ENCODE data around the gene RER1. TPM values are rescaled to one million over a fixed set of nuclear protein-coding genes. Genes with fewer than 3 reads are reported as not detected.

Gene RER1
- total RNA-seq, 1 experiment from 2014 or later, result 141 TPM

- BruUV-seq (replicated peaks), result no TSS peak
- Mint-ChIP-seq H3K27ac (ENCODE audit: unreplicated experiment) (no peak overlapping the region), H3K4me1 (ENCODE audit: low read depth, unreplicated experiment) (no peaks in the 10 kb centered on the region), H3K27me3 (ENCODE audit: insufficient read depth, unreplicated experiment) (peaks cover 2% of the 10 kb centered on the region), H3K9me3 (ENCODE audit: unreplicated experiment) (no peaks in the 10 kb centered on the region), H3K36me3 (ENCODE audit: insufficient read depth, unreplicated experiment) (no peaks in the 10 kb centered on the region), H3K4me3 (ENCODE audit: unreplicated experiment) (no peak overlapping the region)
- Histone ChIP-seq H3K4me1 (no peaks in the 10 kb centered on the region), H3K9me3 (no peaks in the 10 kb centered on the region), H3K36me3 (ENCODE audit: control insufficient read depth, insufficient read depth, low read length) (no peaks in the 10 kb centered on the region), H3K27me3 (replicated peaks; ENCODE audit: control insufficient read depth, insufficient read depth, low read length) (no peaks in the 10 kb centered on the region), H3K4me3 (ENCODE audit: low read depth, low read length) (no peak overlapping the region)
- no peak for TF ChIP-seq CTCF (IDR thresholded peaks at IDR 0.05; ENCODE audit: insufficient read depth in 1 of 2, low read depth in 1 of 2, low read length in 1 of 2, severe bottlenecking in 1 of 2, unreplicated experiment in 1 of 2)
- intact Hi-C loops (cut with micrococcal nuclease; ENCODE audit: unreplicated experiment), result no loop called here
- CTCF ChIA-PET, result no interaction called here
- POLR2A ChIA-PET, result no interaction called here
- DNase-seq, result no peak
Measured at GRCh38 chr1:2347896-2348295, 43.7 kb upstream of the RER1 start.

- intact Hi-C loops (cut with micrococcal nuclease; ENCODE audit: unreplicated experiment), result no loop called here
Measured at GRCh38 chr1:2348346-2349325, 43.0 kb upstream of the RER1 start.

GRCh38 chr1:2349806-2350205, 41.8 kb upstream of the RER1 start:
- ChIA-PET POLR2A (no interaction called here), CTCF (no interaction called here)
- no peaks in the 10 kb centered on the region for H3K9me3 ChIP-seq
- no peak for TF ChIP-seq CTCF (IDR thresholded peaks at IDR 0.05; ENCODE audit: insufficient read depth in 1 of 2, low read depth in 1 of 2, low read length in 1 of 2, severe bottlenecking in 1 of 2, unreplicated experiment in 1 of 2)
- no peak overlapping the region for H3K4me3 ChIP-seq (ENCODE audit: low read depth, low read length)
- Mint-ChIP-seq H3K27ac (ENCODE audit: unreplicated experiment) (no peak overlapping the region), H3K27me3 (ENCODE audit: insufficient read depth, unreplicated experiment) (peaks cover 2% of the 10 kb centered on the region), H3K36me3 (ENCODE audit: insufficient read depth, unreplicated experiment) (no peaks in the 10 kb centered on the region), H3K4me3 (ENCODE audit: unreplicated experiment) (no peak overlapping the region), H3K9me3 (ENCODE audit: unreplicated experiment) (no peaks in the 10 kb centered on the region), H3K4me1 (ENCODE audit: low read depth, unreplicated experiment) (no peaks in the 10 kb centered on the region)
- intact Hi-C loops (cut with micrococcal nuclease; ENCODE audit: unreplicated experiment), result no loop called here
- H3K27me3 ChIP-seq (replicated peaks; ENCODE audit: control insufficient read depth, insufficient read depth, low read length), result no peaks in the 10 kb centered on the region
- no TSS peak for BruUV-seq (replicated peaks)
- H3K36me3 ChIP-seq (ENCODE audit: control insufficient read depth, insufficient read depth, low read length), result no peaks in the 10 kb centered on the region
- DNase-seq, result no peak
- no peaks in the 10 kb centered on the region for H3K4me1 ChIP-seq

More at GRCh38 chr1:2348346-2349325, 43.0 kb upstream of the RER1 start:
- ChIA-PET POLR2A (no interaction called here), CTCF (no interaction called here)
- no peak for DNase-seq
- H3K4me3 Mint-ChIP-seq (ENCODE audit: unreplicated experiment), result no peak overlapping the region
- Histone ChIP-seq H3K27me3 (replicated peaks; ENCODE audit: control insufficient read depth, insufficient read depth, low read length) (no peaks in the 10 kb centered on the region), H3K4me3 (ENCODE audit: low read depth, low read length) (no peak overlapping the region), H3K4me1 (no peaks in the 10 kb centered on the region), H3K36me3 (ENCODE audit: control insufficient read depth, insufficient read depth, low read length) (no peaks in the 10 kb centered on the region), H3K9me3 (no peaks in the 10 kb centered on the region)
- no peaks in the 10 kb centered on the region for H3K4me1 Mint-ChIP-seq (ENCODE audit: low read depth, unreplicated experiment)
- peaks cover 2% of the 10 kb centered on the region for H3K27me3 Mint-ChIP-seq (ENCODE audit: insufficient read depth, unreplicated experiment)
- no peak for TF ChIP-seq CTCF (IDR thresholded peaks at IDR 0.05; ENCODE audit: insufficient read depth in 1 of 2, low read depth in 1 of 2, low read length in 1 of 2, severe bottlenecking in 1 of 2, unreplicated experiment in 1 of 2)
- no TSS peak for BruUV-seq (replicated peaks)
- no peaks in the 10 kb centered on the region for H3K9me3 Mint-ChIP-seq (ENCODE audit: unreplicated experiment)
- H3K36me3 Mint-ChIP-seq (ENCODE audit: insufficient read depth, unreplicated experiment), result no peaks in the 10 kb centered on the region
- no peak overlapping the region for H3K27ac Mint-ChIP-seq (ENCODE audit: unreplicated experiment)

Data from Caco-2 (cell line).